Measurements from ENCODE around the gene YY1AP1. TPM values are rescaled to one million over a fixed set of nuclear protein-coding genes. Genes with fewer than 3 reads are reported as not detected.
"Not testable (repeated sequence)": the region's sequence is repeated elsewhere in the genome, so short reads cannot be mapped to it uniquely, and the experiment has no call there.

YY1AP1 gene
- total and polyA plus RNA-seq, 2 donors from 2014 or later: 33.4 to 67.1 TPM

DNA sequence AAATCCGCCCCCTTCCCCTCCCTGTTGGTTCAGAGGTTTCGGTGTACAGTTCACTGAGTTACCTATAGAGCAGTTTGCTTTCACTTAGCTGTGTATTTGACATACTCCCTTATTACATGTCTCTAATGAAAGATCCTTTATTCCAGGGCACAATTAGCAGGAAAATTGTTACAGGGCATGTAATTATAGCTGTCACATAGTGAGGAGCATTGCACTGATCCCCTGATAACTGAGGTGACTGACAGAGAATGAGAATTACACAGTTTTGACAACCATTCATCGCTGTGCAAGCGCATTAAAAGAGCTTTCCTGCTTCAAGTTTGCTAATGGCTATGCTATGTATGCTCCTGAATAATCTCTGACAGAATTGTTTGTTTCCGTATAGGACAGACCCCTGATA lies 27.2 kb upstream of the YY1AP1 start:
- DNase-seq: no peak
- intact Hi-C loops (cut with DNase I): no loop called here
- no peak overlapping the region for H3K27ac ChIP-seq (ENCODE audit: low read depth in 2 of 2, low read length in 2 of 2)
- no peak for FAIRE-seq
- no peaks in the 10 kb centered on the region for H3K9me3 ChIP-seq (ENCODE audit: control insufficient read depth in 2 of 3, insufficient read depth in 1 of 3, low read length in 3 of 3)
- no peak overlapping the region for H3K4me3 ChIP-seq (ENCODE audit: low read length in 3 of 3)
- no peaks in the 10 kb centered on the region for H3K4me1 ChIP-seq (ENCODE audit: control insufficient read depth in 2 of 3, insufficient read depth in 2 of 3, low read depth in 1 of 3, low read length in 3 of 3)
- no peak overlapping the region for H3K9ac ChIP-seq (ENCODE audit: low read length in 3 of 3)
- H3K27me3 ChIP-seq (ENCODE audit: control insufficient read depth, insufficient read depth, low read length): no peaks in the 10 kb centered on the region
- TF ChIP-seq, protein P1, sequence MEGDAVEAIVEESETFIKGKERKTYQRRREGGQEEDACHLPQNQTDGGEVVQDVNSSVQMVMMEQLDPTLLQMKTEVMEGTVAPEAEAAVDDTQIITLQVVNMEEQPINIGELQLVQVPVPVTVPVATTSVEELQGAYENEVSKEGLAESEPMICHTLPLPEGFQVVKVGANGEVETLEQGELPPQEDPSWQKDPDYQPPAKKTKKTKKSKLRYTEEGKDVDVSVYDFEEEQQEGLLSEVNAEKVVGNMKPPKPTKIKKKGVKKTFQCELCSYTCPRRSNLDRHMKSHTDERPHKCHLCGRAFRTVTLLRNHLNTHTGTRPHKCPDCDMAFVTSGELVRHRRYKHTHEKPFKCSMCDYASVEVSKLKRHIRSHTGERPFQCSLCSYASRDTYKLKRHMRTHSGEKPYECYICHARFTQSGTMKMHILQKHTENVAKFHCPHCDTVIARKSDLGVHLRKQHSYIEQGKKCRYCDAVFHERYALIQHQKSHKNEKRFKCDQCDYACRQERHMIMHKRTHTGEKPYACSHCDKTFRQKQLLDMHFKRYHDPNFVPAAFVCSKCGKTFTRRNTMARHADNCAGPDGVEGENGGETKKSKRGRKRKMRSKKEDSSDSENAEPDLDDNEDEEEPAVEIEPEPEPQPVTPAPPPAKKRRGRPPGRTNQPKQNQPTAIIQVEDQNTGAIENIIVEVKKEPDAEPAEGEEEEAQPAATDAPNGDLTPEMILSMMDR (IDR thresholded peaks at IDR 0.05; ENCODE audit: borderline replicate concordance, extremely low read depth, insufficient read depth): no peak
- H3K36me3 ChIP-seq (ENCODE audit: control insufficient read depth in 2 of 3, insufficient read depth in 3 of 3, low read length in 3 of 3): peaks cover 0 to 2% (median 0%) of the 10 kb centered on the region in 3 donors

DNA sequence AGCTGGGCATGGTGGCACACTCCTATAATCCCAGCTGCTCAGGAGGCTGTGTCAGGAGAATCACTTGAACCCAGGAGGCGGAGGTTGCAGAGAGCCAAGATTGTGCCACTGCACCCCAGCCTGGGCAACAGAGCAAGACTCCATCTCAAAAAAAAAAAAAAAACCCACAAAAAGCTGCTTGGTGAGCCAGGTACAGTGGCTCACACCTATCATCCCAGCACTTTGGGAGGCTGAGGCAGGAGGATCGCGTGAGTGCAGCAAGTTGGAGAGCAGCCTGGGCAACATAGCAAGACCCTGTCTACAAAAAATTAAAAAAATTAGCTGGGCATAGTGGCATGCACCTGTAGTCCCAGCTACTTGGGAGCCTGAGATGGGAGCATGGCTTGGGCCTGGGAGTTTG lies 26.5 kb upstream of the YY1AP1 start:
- intact Hi-C loops (cut with DNase I); H3K36me3 ChIP-seq (ENCODE audit: control insufficient read depth in 2 of 3, insufficient read depth in 3 of 3, low read length in 3 of 3); H3K4me3 ChIP-seq (ENCODE audit: low read length in 3 of 3); FAIRE-seq; DNase-seq; H3K9ac ChIP-seq (ENCODE audit: low read length in 3 of 3); H3K4me1 ChIP-seq (ENCODE audit: control insufficient read depth in 2 of 3, insufficient read depth in 2 of 3, low read depth in 1 of 3, low read length in 3 of 3); H3K9me3 ChIP-seq (ENCODE audit: control insufficient read depth in 2 of 3, insufficient read depth in 1 of 3, low read length in 3 of 3); H3K27ac ChIP-seq (ENCODE audit: low read depth in 2 of 2, low read length in 2 of 2); H3K27me3 ChIP-seq (ENCODE audit: control insufficient read depth, insufficient read depth, low read length): not testable (repeated sequence)

DNA sequence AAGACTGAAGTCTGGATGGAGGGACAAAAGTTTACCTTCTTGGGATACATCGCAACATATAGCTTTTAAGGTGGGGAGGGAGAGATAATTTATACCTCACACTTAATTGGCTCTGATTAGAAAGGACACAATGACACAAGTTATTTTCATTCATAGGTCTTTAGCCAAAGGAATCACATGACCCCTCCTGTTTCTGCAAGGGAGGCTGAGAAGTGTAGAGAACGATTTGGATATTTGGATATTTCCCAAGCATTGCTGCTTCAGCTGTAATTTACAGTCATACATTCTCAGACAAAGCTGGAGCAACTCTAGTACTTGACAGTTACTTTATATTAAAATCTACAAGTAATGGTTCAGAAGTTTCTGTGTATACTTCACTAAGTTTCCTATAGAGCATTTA lies 24.5 kb upstream of the YY1AP1 start:
- intact Hi-C loops (cut with DNase I): no loop called here
- Histone ChIP-seq H3K36me3 (ENCODE audit: control insufficient read depth in 2 of 3, insufficient read depth in 3 of 3, low read length in 3 of 3) (peaks cover 0 to 5% (median 0%) of the 10 kb centered on the region in 3 donors), H3K27me3 (ENCODE audit: control insufficient read depth, insufficient read depth, low read length) (no peaks in the 10 kb centered on the region), H3K9me3 (ENCODE audit: control insufficient read depth in 2 of 3, insufficient read depth in 1 of 3, low read length in 3 of 3) (no peaks in the 10 kb centered on the region), H3K9ac (ENCODE audit: low read length in 3 of 3) (no peak overlapping the region), H3K4me1 (ENCODE audit: control insufficient read depth in 2 of 3, insufficient read depth in 2 of 3, low read depth in 1 of 3, low read length in 3 of 3) (no peaks in the 10 kb centered on the region), H3K27ac (ENCODE audit: low read depth in 2 of 2, low read length in 2 of 2) (no peak overlapping the region), H3K4me3 (ENCODE audit: low read length in 3 of 3) (no peak overlapping the region)
- TF ChIP-seq, protein P1 (IDR thresholded peaks at IDR 0.05; ENCODE audit: borderline replicate concordance, extremely low read depth, insufficient read depth): no peak
- DNase-seq: peak in 1 of 5 donors; percentile 20
- FAIRE-seq: no peak

DNA sequence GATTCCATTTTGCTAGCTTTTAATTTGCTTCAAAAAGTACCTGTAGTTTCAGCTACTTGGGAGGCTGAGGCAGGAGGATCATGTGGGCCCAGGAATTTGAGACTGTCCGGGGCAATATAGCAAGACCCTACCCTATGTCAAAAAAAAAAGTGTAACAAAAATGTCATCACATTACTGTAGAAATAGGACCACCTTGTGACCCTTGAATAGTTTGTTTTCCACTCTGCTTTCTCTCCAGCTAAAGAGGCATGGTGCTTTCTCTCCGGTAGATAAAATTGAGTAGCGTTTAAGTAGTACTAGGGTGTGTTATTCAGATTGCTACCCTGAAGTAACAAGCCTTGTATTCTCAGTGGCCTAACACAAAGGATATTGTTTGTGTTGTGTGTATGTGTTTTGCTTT lies 24.1 kb upstream of the YY1AP1 start:
- H3K27ac ChIP-seq (ENCODE audit: low read depth in 2 of 2, low read length in 2 of 2); H3K4me1 ChIP-seq (ENCODE audit: control insufficient read depth in 2 of 3, insufficient read depth in 2 of 3, low read depth in 1 of 3, low read length in 3 of 3); H3K27me3 ChIP-seq (ENCODE audit: control insufficient read depth, insufficient read depth, low read length); H3K9me3 ChIP-seq (ENCODE audit: control insufficient read depth in 2 of 3, insufficient read depth in 1 of 3, low read length in 3 of 3); H3K36me3 ChIP-seq (ENCODE audit: control insufficient read depth in 2 of 3, insufficient read depth in 3 of 3, low read length in 3 of 3); H3K4me3 ChIP-seq (ENCODE audit: low read length in 3 of 3); DNase-seq; intact Hi-C loops (cut with DNase I); FAIRE-seq; H3K9ac ChIP-seq (ENCODE audit: low read length in 3 of 3): not testable (repeated sequence)

DNA sequence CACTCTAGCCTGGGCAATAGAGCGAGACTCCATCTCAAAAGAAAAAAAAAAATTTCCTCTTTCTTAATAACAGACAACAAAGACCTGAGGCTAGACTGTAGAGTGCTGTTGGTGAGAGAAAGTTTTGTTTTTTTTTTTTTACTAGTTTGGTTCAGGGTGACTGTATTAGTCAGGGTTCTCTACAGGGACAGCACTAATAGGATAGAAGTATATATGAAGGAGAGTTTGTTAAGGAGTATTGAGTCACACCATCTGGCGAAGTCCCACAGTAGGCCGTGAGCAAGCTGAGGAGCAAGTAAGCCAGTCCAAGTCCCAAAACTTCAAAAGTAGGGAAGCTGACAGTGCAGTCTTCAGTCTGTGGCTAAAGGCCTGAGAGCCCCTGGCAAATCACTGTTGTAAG lies 22.9 kb upstream of the YY1AP1 start:
- FAIRE-seq; H3K4me3 ChIP-seq (ENCODE audit: low read length in 3 of 3); H3K36me3 ChIP-seq (ENCODE audit: control insufficient read depth in 2 of 3, insufficient read depth in 3 of 3, low read length in 3 of 3); H3K4me1 ChIP-seq (ENCODE audit: control insufficient read depth in 2 of 3, insufficient read depth in 2 of 3, low read depth in 1 of 3, low read length in 3 of 3); intact Hi-C loops (cut with DNase I); H3K27ac ChIP-seq (ENCODE audit: low read depth in 2 of 2, low read length in 2 of 2); H3K27me3 ChIP-seq (ENCODE audit: control insufficient read depth, insufficient read depth, low read length); DNase-seq; H3K9ac ChIP-seq (ENCODE audit: low read length in 3 of 3); H3K9me3 ChIP-seq (ENCODE audit: control insufficient read depth in 2 of 3, insufficient read depth in 1 of 3, low read length in 3 of 3): not testable (repeated sequence)

Data from kidney (tissue), 14 donors.